Mesothelial cell of epicardium (in vitro differentiated cells): Measurements from ENCODE around the gene CDKN1C. TPM values are rescaled to one million over a fixed set of nuclear protein-coding genes. Genes with fewer than 3 reads are reported as not detected.
A peak's percentile ranks its signal among the peaks of the same experiment; 100 is the strongest.

Experiments used
- DNase-seq, 2 experiments: peaks; one replicate each; pipeline ENCODE4 v3.0.0; 2021; ENCODE audit warnings: low spot score in 2 of 2; ENCODE audit not compliant: unreplicated experiment in 2 of 2
- H3K27ac Mint-ChIP-seq: 2 replicates; pipeline ENCODE4 v1.8.0; 2021; ENCODE audit warnings: mixed read lengths
- H3K27me3 Mint-ChIP-seq: 2 replicates; pipeline ENCODE4 v1.8.0; 2021; ENCODE audit warnings: low read depth, mixed read lengths
- H3K36me3 Mint-ChIP-seq: 2 replicates; pipeline ENCODE4 v1.8.0; 2021; ENCODE audit warnings: mixed read lengths
- H3K4me1 Mint-ChIP-seq: 2 replicates; pipeline ENCODE4 v1.8.0; 2021; ENCODE audit warnings: mixed read lengths
- H3K4me3 Mint-ChIP-seq: 2 replicates; pipeline ENCODE4 v1.8.0; 2021; ENCODE audit warnings: mild to moderate bottlenecking, moderate library complexity, mixed read lengths
- H3K9me3 Mint-ChIP-seq: 2 replicates; pipeline ENCODE4 v1.8.0; 2021; ENCODE audit warnings: mixed read lengths
- total RNA-seq: library from RNA; stranded (reverse); gene quantifications from 3 replicates; pipeline ENCODE4 v1.2.1, GENCODE V29; 2021
- TF ChIP-seq, protein P1 (sequence below): fragments of 200-600 bp; sonication (generic); IDR thresholded peaks from one replicate; pipeline ENCODE4 v1.5.0; 2021; ENCODE audit warnings: antibody characterized with exemption; ENCODE audit not compliant: unreplicated experiment

CDKN1C gene
- total RNA-seq, 1 donor from 2014 or later = 146 TPM

DNA sequence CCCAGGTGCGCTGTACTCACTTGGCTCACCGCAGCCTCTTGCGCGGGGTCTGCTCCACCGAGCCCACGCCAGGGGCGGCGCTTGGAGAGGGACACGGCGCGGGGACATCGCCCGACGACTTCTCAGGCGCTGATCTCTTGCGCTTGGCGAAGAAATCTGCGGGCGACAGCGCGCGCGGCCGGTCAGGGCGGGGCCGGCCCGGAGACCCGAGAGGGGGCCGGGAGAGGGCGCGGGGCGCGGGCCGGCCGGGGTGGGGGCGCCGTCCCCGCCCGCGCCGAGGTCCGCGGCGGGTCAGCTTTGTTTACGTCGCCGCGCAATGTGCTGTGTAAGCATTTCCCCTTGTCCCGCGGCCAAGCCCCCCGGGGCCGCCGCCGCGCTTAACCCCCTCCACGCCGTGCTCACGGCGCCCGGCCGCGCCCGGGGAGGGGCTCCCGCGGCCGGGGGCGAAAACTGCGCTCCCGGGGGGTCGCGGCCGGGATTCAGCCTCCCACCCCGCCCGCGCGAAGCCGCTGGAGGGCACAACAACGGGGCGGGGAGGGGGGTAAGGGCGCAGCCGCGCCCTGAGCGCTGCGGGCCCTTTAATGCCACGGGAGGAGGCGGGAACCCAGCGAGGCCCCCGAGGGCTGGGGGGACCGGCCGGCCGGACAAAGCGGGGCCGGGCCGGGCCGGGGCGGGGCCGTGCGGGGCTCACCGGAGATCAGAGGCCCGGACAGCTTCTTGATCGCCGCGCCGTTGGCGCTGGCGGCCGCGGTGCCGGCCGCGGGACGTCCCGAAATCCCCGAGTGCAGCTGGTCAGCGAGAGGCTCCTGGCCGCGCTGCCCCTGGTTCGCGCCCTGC lies 1.4 kb downstream of the CDKN1C start:
- Mint-ChIP-seq H3K4me1 (peaks cover 44% of the 10 kb centered on the region), H3K4me3 (peak overlapping the region; percentile 73), H3K27me3 (no peaks in the 10 kb centered on the region), H3K27ac (no peak overlapping the region), H3K9me3 (no peaks in the 10 kb centered on the region), H3K36me3 (peaks cover 10% of the 10 kb centered on the region)
- TF ChIP-seq, protein P1, sequence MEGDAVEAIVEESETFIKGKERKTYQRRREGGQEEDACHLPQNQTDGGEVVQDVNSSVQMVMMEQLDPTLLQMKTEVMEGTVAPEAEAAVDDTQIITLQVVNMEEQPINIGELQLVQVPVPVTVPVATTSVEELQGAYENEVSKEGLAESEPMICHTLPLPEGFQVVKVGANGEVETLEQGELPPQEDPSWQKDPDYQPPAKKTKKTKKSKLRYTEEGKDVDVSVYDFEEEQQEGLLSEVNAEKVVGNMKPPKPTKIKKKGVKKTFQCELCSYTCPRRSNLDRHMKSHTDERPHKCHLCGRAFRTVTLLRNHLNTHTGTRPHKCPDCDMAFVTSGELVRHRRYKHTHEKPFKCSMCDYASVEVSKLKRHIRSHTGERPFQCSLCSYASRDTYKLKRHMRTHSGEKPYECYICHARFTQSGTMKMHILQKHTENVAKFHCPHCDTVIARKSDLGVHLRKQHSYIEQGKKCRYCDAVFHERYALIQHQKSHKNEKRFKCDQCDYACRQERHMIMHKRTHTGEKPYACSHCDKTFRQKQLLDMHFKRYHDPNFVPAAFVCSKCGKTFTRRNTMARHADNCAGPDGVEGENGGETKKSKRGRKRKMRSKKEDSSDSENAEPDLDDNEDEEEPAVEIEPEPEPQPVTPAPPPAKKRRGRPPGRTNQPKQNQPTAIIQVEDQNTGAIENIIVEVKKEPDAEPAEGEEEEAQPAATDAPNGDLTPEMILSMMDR = no peak
- no peak for DNase-seq

DNA sequence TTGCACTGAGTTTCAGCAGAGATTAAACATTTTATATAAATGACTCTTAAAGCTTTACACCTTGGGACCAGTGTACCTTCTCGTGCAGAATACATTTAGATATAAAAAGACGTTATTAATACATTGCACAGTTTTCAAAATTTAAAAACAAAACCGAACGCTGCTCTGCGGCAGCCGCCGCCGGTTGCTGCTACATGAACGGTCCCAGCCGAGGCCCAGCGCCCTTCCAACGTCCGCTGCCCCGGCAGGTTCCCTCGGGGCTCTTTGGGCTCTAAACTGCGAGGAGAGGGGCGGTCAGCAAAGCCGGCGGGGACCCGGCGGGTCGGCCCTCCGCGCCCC lies 2.0 kb downstream of the CDKN1C start:
- H3K4me3 Mint-ChIP-seq = peak overlapping the region; percentile 73
- peaks cover 44% of the 10 kb centered on the region for H3K4me1 Mint-ChIP-seq
- no peaks in the 10 kb centered on the region for H3K27me3 Mint-ChIP-seq
- DNase-seq = no peak
- peaks cover 14% of the 10 kb centered on the region for H3K36me3 Mint-ChIP-seq
- H3K27ac Mint-ChIP-seq = no peak overlapping the region
- TF ChIP-seq, protein P1 = no peak
- H3K9me3 Mint-ChIP-seq = no peaks in the 10 kb centered on the region

DNA sequence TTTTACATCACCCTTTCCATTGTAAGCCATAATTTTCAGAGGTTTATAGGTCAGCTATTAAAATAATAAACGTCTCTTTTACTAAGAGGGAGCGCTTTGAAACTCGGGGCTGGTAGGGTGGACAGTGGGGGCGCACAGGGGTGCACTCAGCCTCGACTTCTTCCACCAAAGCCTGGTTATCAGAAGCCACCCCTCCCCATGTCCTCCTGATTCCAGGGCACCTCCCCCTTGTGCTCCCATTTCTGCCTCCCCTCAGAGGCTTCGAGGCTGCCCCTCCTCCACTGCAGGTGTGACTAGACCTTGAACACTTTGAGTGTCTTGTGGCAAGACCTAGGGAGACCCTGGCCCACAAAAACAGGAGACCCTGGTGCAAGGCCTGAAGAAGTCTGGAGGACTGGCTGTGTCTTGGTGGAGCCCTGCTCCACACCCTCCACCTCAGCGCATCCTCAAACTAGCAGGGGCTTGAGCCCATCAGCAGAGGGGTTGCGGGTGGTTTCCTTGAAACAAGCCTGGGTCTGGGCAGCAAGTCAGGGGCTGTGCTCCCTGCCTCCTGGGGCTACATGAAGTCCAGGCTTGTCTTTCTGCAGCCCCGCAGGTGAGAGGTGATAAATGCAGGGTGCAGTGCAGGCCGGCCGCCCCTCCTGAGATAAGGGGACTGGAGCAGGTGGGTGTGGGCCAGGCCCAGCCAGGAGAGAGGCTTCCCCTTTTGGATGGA lies 3.0 kb downstream of the CDKN1C start:
- no peak for DNase-seq
- Mint-ChIP-seq H3K27me3 (no peaks in the 10 kb centered on the region), H3K4me1 (peaks cover 41% of the 10 kb centered on the region), H3K9me3 (peaks cover under 1% of the 10 kb centered on the region), H3K4me3 (peak overlapping the region; percentile 73), H3K27ac (peak overlapping the region; percentile 67), H3K36me3 (peaks cover 17% of the 10 kb centered on the region)
- TF ChIP-seq, protein P1 = no peak

DNA sequence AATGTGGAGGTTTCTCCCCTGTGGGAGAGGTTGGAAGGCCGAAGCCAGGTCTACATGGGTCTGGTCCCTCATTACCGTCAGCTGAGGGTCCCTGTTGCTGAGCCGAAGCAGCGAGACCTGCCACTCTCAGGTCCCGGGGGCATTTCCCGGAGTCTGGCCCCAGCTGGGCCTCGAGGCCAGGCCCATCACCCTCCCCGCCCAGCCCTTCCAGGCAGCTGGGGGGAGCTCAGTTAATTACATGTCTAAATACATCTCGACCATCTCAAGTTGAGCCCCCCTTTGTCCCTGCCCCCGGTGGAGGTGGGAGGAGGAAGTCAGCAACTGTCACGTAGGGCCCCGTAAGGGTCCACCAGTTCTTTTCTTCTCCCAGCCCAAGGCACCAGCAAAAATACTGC lies 3.6 kb downstream of the CDKN1C start:
- Mint-ChIP-seq H3K27ac (no peak overlapping the region), H3K36me3 (peaks cover 20% of the 10 kb centered on the region), H3K4me1 (peaks cover 36% of the 10 kb centered on the region), H3K4me3 (peak overlapping the region; percentile 24), H3K9me3 (peaks cover 3% of the 10 kb centered on the region), H3K27me3 (no peaks in the 10 kb centered on the region)
- no peak for DNase-seq
- TF ChIP-seq, protein P1 = no peak

DNA sequence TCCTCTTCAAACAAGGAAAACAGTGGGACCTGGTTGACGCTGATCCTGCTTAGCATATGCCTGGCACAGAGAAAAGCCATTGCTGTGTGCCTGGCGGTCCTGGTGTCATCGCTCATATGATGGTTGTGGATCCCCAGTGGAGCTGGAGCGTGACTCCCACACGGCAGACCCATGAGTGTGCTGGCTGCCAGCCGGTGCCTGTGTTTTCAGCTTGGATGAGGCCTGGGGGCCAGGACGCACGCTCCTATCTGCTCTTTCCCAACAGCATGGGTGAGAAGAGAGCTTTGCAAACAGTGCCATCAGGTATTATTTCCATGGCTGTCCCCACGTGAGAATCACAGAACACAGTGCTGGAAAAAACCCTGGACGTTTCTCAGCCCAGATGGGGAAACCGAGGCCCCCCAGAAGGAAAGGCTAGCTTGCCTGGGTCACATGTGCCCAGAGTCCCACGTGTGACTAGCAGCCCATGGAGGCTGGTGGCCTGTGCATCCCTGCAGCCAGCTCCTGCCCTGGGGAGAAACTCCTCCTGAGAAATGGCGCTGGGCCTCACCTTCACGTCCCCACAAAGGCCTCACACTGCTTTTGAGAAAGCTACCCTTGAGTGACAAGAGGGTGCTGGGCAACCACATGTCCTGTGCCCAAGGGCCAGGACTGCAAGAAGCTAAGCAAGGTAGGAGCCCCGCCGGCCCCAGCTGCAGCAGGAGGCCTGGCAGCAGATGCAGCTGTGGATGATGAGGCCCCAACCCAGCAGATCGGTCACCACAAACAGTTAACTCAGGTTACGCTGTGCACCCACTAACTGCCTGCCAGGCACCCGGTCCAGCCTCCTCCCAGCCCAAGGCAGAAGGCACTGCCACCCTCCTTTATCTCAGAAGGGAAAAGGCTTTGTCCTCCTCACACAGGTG lies 4.2 kb downstream of the CDKN1C start:
- TF ChIP-seq, protein P1 = no peak
- H3K27me3 Mint-ChIP-seq = no peaks in the 10 kb centered on the region
- H3K9me3 Mint-ChIP-seq = peaks cover 3% of the 10 kb centered on the region
- H3K27ac Mint-ChIP-seq = peak overlapping the region; percentile 10
- peaks cover 20% of the 10 kb centered on the region for H3K36me3 Mint-ChIP-seq
- no peak for DNase-seq
- H3K4me3 Mint-ChIP-seq = peak overlapping the region; percentile 34
- peaks cover 30% of the 10 kb centered on the region for H3K4me1 Mint-ChIP-seq
